Brain microvascular endothelial cell (primary cell): ENCODE results near the gene LDAF1.

Source experiments
- DNase-seq: peaks from one replicate; pipeline ENCODE4 v3.0.0-alpha.2; 2020
- H3K27ac ChIP-seq: fragments of 250-450 bp; sonication (Bioruptor Pico); 2 replicates; pipeline ENCODE4 v1.5.1; 2020; ENCODE audit warnings: mild to moderate bottlenecking, moderate library complexity
- H3K27me3 ChIP-seq: fragments of 250-450 bp; sonication (Bioruptor Pico); replicated peaks from 2 replicates; pipeline ENCODE4 v1.5.1; 2020; ENCODE audit warnings: mild to moderate bottlenecking
- H3K36me3 ChIP-seq: fragments of 250-450 bp; sonication (Bioruptor Pico); replicated peaks from 2 replicates; pipeline ENCODE4 v1.5.1; 2020; ENCODE audit warnings: mild to moderate bottlenecking
- H3K4me3 ChIP-seq: 2 replicates; pipeline ENCODE4 v1.5.1; 2011; ENCODE audit warnings: low read depth, mild to moderate bottlenecking, control low read depth, low read length, moderate library complexity
- CTCF ChIP-seq: IDR thresholded peaks from 2 replicates; pipeline ENCODE4 v1.5.1; 2011; ENCODE audit warnings: low read depth, mild to moderate bottlenecking, moderate library complexity, low read length, control low read depth, inconsistent platforms; ENCODE audit errors: missing control alignments
- in situ Hi-C: cut with HindIII; loops from 2 replicates; pipeline ENCODE4 v1.10.0; 2017; ENCODE audit warnings: low sequenced_read_pairs, low pct_ligation_motif_present

Gene LDAF1

GRCh38 chr16:21206550-21206949 lies 48.1 kb downstream of the LDAF1 start:
- no peak for TF ChIP-seq CTCF
- H3K4me3 ChIP-seq = no peak overlapping the region
- H3K36me3 ChIP-seq = no peaks in the 10 kb centered on the region
- no peak for DNase-seq
- H3K27me3 ChIP-seq = peaks cover 2% of the 10 kb centered on the region
- no peak overlapping the region for H3K27ac ChIP-seq
- in situ Hi-C loops = no loop called here

- no peak for DNase-seq
- H3K4me3 ChIP-seq = no peak overlapping the region
- H3K27ac ChIP-seq = no peak overlapping the region
- no peak for TF ChIP-seq CTCF
- no peaks in the 10 kb centered on the region for H3K27me3 ChIP-seq
- no peaks in the 10 kb centered on the region for H3K36me3 ChIP-seq
- in situ Hi-C loops = no loop called here
Observed at GRCh38 chr16:21208446-21209230, 50.2 kb downstream of the LDAF1 start.

- in situ Hi-C loops = no loop called here
- TF ChIP-seq CTCF = no peak
- DNase-seq = no peak
- Histone ChIP-seq H3K36me3 (no peaks in the 10 kb centered on the region), H3K27me3 (no peaks in the 10 kb centered on the region), H3K4me3 (no peak within 1 kb of the TSS), H3K27ac (no peak within 1 kb of the TSS)
Observed at GRCh38 chr16:21211486-21211885, 53.0 kb downstream of the LDAF1 start, which contains the start of gene ZP2. Gene ZP2 (minus strand): TSS chr16:21211574. CDS start chr16:21211547, 27 bp downstream.

GRCh38 chr16:21214086-21214485 lies 55.6 kb downstream of the LDAF1 start:
- Histone ChIP-seq H3K27me3 (no peaks in the 10 kb centered on the region), H3K4me3 (no peak overlapping the region), H3K27ac (no peak overlapping the region), H3K36me3 (no peaks in the 10 kb centered on the region)
- no peak for DNase-seq
- TF ChIP-seq CTCF = no peak
- in situ Hi-C loops = no loop called here

GRCh38 chr16:21217121-21217520 lies 58.6 kb downstream of the LDAF1 start:
- H3K36me3 ChIP-seq = no peaks in the 10 kb centered on the region
- no peak overlapping the region for H3K4me3 ChIP-seq
- in situ Hi-C loops = no loop called here
- no peak for TF ChIP-seq CTCF
- DNase-seq = no peak
- H3K27ac ChIP-seq = no peak overlapping the region
- no peaks in the 10 kb centered on the region for H3K27me3 ChIP-seq

- no peak overlapping the region for H3K4me3 ChIP-seq
- no peak for DNase-seq
- in situ Hi-C loops = no loop called here
- H3K27ac ChIP-seq = no peak overlapping the region
- no peak for TF ChIP-seq CTCF
- no peaks in the 10 kb centered on the region for H3K27me3 ChIP-seq
- H3K36me3 ChIP-seq = no peaks in the 10 kb centered on the region
Observed at GRCh38 chr16:21218153-21218552, 59.7 kb downstream of the LDAF1 start.
